HUDEP-2 (cell line): ENCODE data around the gene CD79A.

ENCODE experiments used
- DNase-seq, 76 experiments: peaks; one replicate each; lab custom pipeline; 2025; ENCODE audit not compliant: unreplicated experiment in 76 of 76; lab: John Stamatoyannopoulos, UW

CD79A gene

DNA sequence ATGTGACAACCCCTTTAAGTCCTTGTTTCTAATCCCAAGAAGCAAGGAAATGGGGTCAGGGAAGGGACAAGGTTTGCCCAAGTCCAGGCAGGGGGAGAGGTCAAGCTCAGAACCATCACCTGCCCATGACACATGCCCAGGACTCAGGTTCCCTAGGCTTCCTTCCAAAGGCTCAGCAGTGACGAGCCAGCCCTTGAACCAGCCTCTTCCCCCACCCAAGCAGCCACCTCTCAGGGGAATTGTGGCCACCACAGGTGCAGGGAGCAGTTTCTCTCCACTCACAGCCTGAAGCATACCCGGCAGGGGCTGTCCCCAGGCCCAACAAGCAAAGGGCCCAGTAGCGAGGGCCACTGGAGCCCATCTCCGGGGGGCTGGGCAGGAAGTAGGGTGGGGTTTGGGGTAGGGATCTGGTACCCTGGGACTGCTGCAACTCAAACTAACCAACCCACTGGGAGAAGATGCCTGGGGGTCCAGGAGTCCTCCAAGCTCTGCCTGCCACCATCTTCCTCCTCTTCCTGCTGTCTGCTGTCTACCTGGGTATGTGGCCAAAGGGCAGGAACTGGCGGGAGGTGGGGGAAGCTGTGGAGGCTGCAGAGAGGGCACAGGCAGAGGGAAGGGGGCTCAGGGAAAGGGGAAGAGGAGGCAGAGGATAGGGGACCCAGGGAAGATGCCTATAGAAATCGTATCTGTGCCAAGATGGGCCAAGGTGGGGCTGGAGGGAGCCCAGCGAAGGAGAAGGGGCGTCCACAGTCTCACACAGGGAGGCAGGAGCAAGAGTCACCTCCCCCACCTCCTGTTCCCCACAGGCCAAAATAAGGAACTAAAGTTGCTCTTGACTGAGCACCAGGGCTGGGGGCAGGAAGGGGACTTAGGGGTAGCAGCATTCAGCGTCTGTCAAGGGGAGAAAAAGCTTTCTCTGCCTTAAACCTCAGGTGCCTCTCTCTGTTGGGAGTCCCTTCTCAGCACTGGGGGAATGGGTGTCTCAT is at the start of gene CD79A:
Gene CD79A, plus strand, starts transcription at position 433 of the 986 bp plus-strand sequence. Its CDS starts 26 bp downstream, at position 459.
- no peak for DNase-seq

DNA sequence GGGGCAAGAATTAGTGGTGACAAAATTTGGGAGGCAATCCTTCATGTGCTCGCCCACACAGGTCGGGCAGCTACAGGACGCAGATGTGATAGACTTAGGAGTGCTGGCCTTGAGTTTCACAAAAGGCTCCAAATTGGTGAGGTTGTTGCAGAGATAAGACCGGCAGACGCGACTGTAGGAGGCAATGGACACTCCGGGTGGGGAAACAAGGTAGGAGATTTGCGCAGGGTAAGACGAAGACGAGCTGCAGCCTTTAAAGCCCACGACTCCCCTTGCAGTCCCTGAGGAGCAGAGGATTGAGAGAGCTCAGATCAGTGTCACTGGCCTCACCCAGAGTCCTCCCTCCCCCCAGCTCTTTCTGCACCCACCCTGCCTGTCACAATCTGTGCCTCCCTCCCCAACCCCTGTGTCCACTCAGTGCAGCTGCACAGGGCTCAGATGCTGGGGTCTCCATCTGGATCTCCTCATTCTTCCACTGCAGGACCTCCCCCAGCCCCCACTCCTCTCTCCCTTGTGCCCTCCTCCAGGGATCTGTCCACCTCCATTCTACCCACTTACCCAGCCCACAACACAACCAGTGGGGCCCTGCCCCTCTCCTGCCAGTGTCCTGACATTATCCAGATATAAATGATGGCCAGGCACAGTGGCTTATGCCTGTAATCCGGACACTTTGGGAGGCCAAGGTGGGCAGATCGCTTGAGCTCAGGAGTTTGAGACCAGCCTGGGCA is 38.9 kb upstream of the CD79A start:
- no peak for DNase-seq

DNA sequence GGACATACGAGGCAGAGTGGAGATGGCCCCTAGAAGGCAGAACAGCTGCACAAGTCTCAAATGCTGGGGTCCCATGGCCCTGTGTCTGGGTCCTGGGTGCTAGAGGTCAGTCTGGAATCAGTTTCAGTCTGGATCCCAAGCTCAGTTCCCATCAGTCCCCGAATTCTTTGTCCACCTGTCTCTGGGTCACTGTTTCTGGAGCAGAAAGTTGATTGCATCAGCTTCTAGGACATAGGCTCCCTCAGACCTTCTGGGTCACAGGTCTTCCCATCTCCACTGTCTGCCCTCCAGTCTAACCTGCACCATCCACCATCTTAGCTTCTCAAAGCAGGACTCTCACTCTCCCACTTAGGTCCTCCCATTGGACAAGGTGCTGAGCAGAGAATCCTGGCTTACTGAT is 37.9 kb upstream of the CD79A start:
- no peak for DNase-seq

DNA sequence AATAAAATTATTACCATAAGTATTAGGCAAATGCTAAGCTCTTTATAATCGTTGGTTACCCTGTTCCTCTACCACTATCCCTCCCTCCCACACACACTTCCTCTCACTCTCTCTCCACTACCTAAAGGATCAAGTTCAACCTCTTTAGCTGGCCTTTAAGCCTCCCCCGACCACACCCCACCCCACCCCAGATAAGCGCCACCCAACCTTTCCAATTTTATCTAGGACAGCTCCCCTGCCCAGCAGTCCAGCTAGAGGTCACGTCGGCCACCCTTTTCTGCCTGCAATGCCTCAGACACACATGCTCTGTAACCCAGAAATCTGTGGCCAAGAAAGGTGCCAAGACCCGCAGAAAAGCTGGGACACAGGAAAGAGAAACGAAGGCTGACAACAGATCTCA is 33.7 kb upstream of the CD79A start:
- DNase-seq, result peak in 6 of 76 experiments; percentile 23 to 42 (median 32)

DNA sequence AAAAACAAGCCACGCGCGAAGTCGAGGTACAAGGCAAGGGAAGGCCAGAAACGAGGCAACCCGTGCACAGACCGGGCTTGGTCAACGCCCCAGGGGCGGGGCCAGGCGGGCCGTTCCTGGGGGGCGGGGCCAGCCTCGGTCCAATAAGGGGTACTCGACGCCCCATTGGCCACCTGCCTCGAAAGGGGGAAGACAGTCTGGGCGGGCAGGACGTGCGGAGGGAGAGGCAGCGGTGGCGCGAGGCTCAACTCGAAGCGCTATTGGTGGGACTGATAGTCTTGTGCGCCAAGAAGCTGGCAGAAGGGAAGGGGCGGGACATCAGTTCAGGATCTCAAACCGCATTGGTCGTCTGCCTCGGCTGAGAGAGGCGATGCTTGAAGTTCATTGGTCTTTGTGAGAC is 32.5 kb upstream of the CD79A start, which contains the start of gene LYPD4:
Gene LYPD4, minus strand, starts transcription at position 83 of the 400 bp plus-strand sequence. CDS start 5,398 bp downstream, outside the sequence.
- peak in 2 of 76 experiments; percentile 16 to 18 for DNase-seq

GRCh38 chr19:41845001-41845050 is 32.3 kb upstream of the CD79A start, which contains the start of gene DMRTC2:
Gene DMRTC2, plus strand, starts transcription at chr19:41845042. Its CDS starts 2,387 bp downstream, at chr19:41847429.
- DNase-seq, result no peak

GRCh38 chr19:41845051-41845590 is 32.0 kb upstream of the CD79A start:
- DNase-seq, result no peak

DNA sequence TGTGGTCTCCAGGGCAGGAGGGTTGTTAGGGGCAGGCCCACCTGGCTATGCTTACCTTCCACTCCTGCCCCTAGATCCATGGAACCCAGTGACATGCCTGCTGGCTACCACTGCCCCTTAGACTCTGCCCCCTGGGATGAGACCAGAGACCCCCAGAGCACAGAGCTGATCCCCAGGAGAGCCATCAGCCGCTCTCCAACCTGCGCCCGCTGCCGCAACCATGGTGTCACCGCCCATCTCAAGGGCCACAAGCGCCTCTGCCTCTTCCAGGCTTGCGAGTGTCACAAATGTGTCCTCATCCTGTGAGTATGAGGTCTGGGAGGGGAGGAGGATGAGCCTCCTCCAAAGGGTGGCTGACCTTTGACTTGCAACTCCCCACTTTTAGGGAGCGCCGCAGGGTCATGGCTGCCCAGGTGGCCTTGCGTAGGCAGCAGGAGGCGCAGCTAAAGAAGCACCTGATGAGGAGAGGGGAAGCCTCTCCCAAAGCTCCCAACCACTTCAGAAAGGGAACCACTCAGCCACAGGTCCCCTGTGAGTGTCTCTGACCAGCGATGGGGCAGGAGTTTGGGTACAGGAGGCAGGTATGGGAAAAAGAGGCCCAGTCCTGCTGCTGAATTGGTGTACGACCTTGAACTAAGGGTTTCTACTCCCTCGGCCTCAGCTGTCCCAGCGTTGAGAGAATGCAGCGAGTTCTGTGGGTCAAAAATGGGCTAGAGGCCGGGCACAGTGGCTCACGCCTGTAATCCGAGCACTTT is 29.6 kb upstream of the CD79A start:
- DNase-seq, result no peak

DNA sequence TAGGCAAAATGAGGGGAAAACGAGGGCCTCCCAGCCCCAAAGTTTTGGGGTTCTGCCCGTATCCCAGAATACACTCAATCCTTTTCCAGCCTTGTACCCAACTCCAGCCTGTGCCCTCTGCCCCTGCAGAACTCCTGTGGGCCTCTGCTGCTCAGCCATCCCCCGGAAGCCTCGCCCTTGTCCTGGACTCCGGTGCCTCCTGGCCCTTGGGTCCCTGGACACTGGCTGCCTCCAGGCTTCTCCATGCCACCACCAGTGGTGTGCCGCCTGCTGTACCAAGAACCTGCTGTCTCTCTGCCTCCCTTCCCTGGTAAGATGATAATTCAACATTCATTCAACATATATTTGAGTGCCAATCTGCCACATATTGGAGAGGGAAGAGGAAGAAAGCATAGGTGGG is 28.4 kb upstream of the CD79A start:
- DNase-seq, result no peak

DNA sequence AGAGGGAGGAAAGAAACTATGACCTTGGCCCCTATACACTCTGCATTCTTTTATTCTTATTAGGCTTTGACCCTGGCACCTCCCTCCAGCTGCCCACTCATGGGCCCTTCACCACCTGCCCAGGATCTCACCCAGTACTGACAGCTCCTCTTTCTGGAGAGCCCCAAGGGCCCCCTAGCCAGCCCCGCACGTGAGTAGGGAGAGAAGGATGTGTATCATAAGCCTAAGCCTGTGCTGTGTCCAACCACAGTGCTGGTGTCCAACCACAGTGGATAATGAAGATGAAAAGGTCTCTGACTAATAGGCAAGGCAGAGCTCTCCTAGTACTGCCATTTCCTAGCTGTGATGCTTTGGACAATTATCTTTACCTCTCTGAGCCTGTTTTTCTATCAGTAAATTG is 28.0 kb upstream of the CD79A start:
- no peak for DNase-seq

DNA sequence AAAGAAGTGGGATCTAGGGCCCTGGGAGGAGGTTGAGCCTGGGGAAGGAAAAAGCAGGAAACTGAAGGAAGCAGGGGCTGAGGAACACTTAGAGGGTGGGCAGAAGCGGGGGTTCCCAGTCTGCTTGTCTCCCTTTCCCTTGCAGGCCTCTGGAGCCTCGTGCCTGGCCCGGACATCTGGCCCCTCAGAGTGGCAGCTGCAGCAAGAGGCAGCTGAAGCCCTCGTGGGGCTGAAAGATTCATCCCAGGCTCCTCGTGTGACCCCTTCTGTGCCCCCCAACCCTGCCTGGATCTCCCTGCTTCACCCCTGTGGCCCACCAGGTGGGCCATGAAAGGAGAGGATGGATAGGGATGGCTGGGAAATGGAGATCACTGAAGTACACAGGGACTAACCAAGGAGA is 26.7 kb upstream of the CD79A start:
- no peak for DNase-seq

GRCh38 chr19:41851456-41851855 is 25.6 kb upstream of the CD79A start:
- DNase-seq, result no peak

- no peak for DNase-seq
Measured at GRCh38 chr19:41853344-41853743, 23.7 kb upstream of the CD79A start.

DNA sequence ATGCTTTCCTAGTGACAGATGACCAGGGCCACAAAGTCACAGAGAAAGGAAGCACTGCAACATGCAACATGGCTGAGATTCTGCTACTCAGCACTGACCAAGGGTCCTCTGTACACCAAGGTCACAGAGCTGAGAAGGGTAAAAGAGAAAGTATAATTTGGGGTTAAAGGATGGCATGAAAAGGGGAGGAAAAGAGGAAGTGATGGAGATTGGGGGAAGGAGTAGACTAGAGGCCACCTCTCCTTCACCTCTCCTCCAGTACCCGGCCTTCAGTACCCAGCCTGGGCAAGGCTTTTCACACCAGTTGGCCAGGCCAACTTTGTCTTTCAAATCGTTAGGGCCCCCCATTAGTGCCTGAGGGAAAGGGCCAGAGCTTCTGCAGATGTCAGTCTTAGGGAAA is 23.3 kb upstream of the CD79A start:
- no peak for DNase-seq

DNA sequence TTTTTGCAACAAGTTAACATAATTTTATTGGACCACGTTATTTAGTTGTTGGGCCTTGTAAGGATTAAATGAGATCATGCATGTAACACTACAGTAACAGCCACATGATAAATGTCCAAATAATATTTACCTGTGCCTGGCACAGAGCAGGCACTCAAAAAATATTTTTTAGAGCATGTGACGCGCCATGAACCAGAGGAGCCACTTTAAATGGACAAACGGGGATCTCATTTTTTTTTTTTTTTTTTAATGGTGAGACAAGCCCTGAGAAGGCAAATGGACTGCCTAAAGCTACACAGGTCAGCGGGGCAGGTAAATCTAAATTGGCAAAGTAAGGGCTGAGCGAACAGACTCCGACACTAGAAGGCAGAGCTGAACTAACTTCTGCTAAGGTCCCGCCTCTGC is 17.9 kb upstream of the CD79A start:
- no peak for DNase-seq

- peak; percentile 89 to 100 (median 99) for DNase-seq
Measured at GRCh38 chr19:41859618-41860418, 17.3 kb upstream of the CD79A start, which contains the start of gene RPS19. Gene RPS19, plus strand, starts transcription at chr19:41860255. Its CDS starts 520 bp downstream, at chr19:41860775.

GRCh38 chr19:41860419-41861115 is 16.5 kb upstream of the CD79A start:
- peak in 14 of 76 experiments; percentile 19 to 80 (median 34) for DNase-seq

DNA sequence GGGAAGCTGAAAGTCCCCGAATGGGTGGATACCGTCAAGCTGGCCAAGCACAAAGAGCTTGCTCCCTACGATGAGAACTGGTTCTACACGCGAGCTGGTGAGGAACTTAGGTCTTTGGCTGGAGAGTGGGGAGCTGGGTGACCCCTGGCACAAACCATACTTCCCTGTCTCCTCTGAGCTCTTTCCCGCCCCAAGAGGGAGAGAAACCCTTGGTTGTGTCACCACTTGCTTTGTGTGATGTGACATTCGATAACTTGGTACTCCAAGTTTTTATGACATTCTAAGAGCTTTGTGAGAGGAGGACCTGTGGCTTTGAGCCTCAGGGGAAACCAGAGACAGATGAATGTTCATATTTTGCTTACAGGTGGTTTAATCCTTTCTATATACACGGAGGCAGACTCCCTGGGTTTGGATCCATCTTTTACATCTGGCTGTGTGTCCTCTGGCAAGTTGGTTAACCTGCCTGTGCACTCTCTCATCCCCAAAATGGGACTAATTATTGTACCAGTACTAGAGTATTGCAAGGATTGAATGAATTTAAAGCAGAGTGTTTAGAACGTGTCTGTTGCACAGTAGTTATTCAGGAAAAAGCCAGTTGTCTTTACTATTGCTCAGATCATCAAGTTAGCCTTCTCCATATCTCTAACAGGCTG is 15.8 kb upstream of the CD79A start:
- DNase-seq, result peak in 2 of 76 experiments; percentile 3 to 24

DNA sequence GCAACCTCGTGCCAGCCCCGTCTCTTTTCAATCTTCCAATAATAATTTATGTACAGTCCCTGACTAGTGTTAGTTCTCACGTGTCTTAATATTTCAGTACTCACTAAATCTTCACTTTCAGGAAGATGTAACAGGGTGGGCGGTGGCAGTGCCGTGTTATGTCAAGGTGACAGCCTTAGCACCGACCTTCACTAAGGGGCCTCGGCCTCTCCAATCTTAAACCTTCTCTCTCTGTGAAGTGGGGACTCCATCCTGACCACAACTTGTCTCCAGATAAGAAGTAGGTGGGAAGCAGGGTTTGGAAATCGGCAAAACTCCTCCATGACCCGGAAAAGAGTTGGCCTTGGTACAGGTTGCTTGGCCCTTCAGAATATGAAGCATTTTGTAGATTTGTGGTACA is 15.2 kb upstream of the CD79A start:
- no peak for DNase-seq
